Trophoblast cell (in vitro differentiated cells and primary cell): ENCODE measurements around the gene MIS18A.

Source experiments
- DNase-seq, 2 donors: peaks; one replicate each; pipeline ENCODE4 v3.0.0-alpha.2; 2016
- H2AFZ ChIP-seq: 2 replicates; pipeline ENCODE4 v1.6.1; 2013; ENCODE audit warnings: low read length, moderate library complexity, mild to moderate bottlenecking; ENCODE audit not compliant: insufficient read depth, poor library complexity
- H2AK5ac ChIP-seq: 2 replicates; pipeline ENCODE4 v1.6.1; 2013; ENCODE audit warnings: mild to moderate bottlenecking, low read length
- H2BK120ac ChIP-seq: 2 replicates; pipeline ENCODE4 v1.6.1; 2013; ENCODE audit warnings: low read length, mild to moderate bottlenecking, moderate library complexity; ENCODE audit not compliant: insufficient read depth, poor library complexity
- H2BK12ac ChIP-seq: 2 replicates; pipeline ENCODE4 v1.6.1; 2013; ENCODE audit warnings: mild to moderate bottlenecking, low read length, moderate library complexity
- H2BK5ac ChIP-seq: 2 replicates; pipeline ENCODE4 v1.6.1; 2013; ENCODE audit warnings: low read length, low read depth, moderate library complexity, mild to moderate bottlenecking; ENCODE audit not compliant: poor library complexity
- H3K14ac ChIP-seq: 2 replicates; pipeline ENCODE4 v1.6.1; 2013; ENCODE audit warnings: mild to moderate bottlenecking, low read length
- H3K18ac ChIP-seq: 2 replicates; pipeline ENCODE4 v1.6.1; 2013; ENCODE audit warnings: mild to moderate bottlenecking, low read length
- H3K23ac ChIP-seq: 2 replicates; pipeline ENCODE4 v1.6.1; 2013; ENCODE audit warnings: low read length
- H3K27ac ChIP-seq: 2 replicates; pipeline ENCODE4 v1.5.1; 2013; ENCODE audit warnings: low read depth, mild to moderate bottlenecking, inconsistent platforms, low read length, moderate library complexity
- H3K27me3 ChIP-seq: 2 replicates; pipeline ENCODE4 v1.6.1; 2013; ENCODE audit warnings: inconsistent platforms, mild to moderate bottlenecking, low read length, moderate library complexity; ENCODE audit not compliant: insufficient read depth
- H3K36me3 ChIP-seq, 2 experiments: 1 replicate in 1 of 2; 2 replicates in 1 of 2; pipeline ENCODE4 v1.6.1; 2013; ENCODE audit warnings: low read length in 2 of 2, mild to moderate bottlenecking in 2 of 2, moderate library complexity in 1 of 2; ENCODE audit not compliant: insufficient read depth in 2 of 2, control insufficient read depth in 1 of 2
- H3K4ac ChIP-seq: 2 replicates; pipeline ENCODE4 v1.6.1; 2013; ENCODE audit warnings: low read depth, mild to moderate bottlenecking, low read length, moderate library complexity
- H3K4me1 ChIP-seq, 2 experiments: 1 replicate in 1 of 2; 2 replicates in 1 of 2; pipeline ENCODE4 v1.6.1; 2013; ENCODE audit warnings: low read length in 2 of 2, mild to moderate bottlenecking in 2 of 2, moderate library complexity in 1 of 2; ENCODE audit not compliant: insufficient read depth in 2 of 2, control insufficient read depth in 1 of 2
- H3K4me2 ChIP-seq: 2 replicates; pipeline ENCODE4 v1.6.1; 2013; ENCODE audit warnings: inconsistent platforms, mild to moderate bottlenecking, low read length, moderate library complexity
- H3K4me3 ChIP-seq: 2 replicates; pipeline ENCODE4 v1.5.1; 2013; ENCODE audit warnings: mild to moderate bottlenecking, low read depth, low read length, inconsistent platforms
- H3K79me1 ChIP-seq: one replicate; pipeline ENCODE4 v1.6.1; 2013; ENCODE audit warnings: low read length
- H3K79me2 ChIP-seq: 2 replicates; pipeline ENCODE4 v1.6.1; 2013; ENCODE audit warnings: low read length, mild to moderate bottlenecking; ENCODE audit not compliant: control insufficient read depth, insufficient read depth, poor library complexity
- H3K9ac ChIP-seq: 2 replicates; pipeline ENCODE4 v1.6.1; 2013; ENCODE audit warnings: mild to moderate bottlenecking, low read length
- H3K9me3 ChIP-seq: 2 replicates; pipeline ENCODE4 v1.6.1; 2013; ENCODE audit warnings: low read depth, mild to moderate bottlenecking, control low read depth, inconsistent platforms, low read length; ENCODE audit not compliant: insufficient read depth
- H4K12ac ChIP-seq: 2 replicates; pipeline ENCODE4 v1.6.1; 2013; ENCODE audit warnings: low read depth, mild to moderate bottlenecking, low read length, moderate library complexity
- H4K8ac ChIP-seq: 2 replicates; pipeline ENCODE4 v1.6.1; 2013; ENCODE audit warnings: low read depth, mild to moderate bottlenecking, low read length, moderate library complexity
- H4K91ac ChIP-seq: one replicate; pipeline ENCODE4 v1.6.1; 2013; ENCODE audit warnings: low read depth, mild to moderate bottlenecking, low read length, moderate library complexity
- WGBS: extraction: QIAGEN DNeasy Blood & Tissue Kit; methylation state at CpG from one replicate; pipeline ENCODE4 v1.1.7; 2013; ENCODE audit warnings: missing lambda C conversion rate; ENCODE audit not compliant: insufficient read length, insufficient coverage; ENCODE audit errors: extremely low coverage; 5-methylcytosine and 5-hydroxymethylcytosine counted together

MIS18A gene

DNA sequence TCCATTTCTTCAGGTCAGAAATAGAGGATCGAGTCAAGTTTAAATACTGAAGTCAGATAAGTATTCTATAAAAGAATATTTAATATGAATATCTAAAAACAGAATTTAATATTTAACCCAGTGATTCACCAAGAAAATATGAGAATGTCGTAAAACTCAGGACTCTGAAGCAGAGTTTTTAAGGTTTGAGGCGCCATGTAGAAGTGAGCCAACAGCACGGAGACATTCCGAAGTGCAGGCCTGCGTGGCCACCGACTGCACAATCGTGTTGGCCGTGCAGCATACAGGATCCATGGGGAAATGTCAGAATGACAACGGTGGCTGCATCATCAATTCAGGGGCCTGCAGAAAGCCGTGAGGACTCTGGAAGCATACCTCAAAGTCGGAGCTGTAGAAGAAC, 43.3 kb upstream of the MIS18A start:
- no peak overlapping the region for H2BK12ac ChIP-seq
- H3K27ac ChIP-seq: no peak overlapping the region
- no peak overlapping the region for H2AFZ ChIP-seq
- H3K4me2 ChIP-seq: no peak overlapping the region
- no peak overlapping the region for H2BK5ac ChIP-seq
- no peaks in the 10 kb centered on the region for H3K79me1 ChIP-seq
- peaks cover 59 to 74% of the 10 kb centered on the region in 2 experiments for H3K36me3 ChIP-seq
- no peaks in the 10 kb centered on the region for H3K27me3 ChIP-seq
- H4K91ac ChIP-seq: no peak overlapping the region
- H4K8ac ChIP-seq: no peak overlapping the region
- H3K9me3 ChIP-seq: no peaks in the 10 kb centered on the region
- WGBS: no CpG with 5 or more reads among the region's 12 CpGs
- no peak overlapping the region for H4K12ac ChIP-seq
- no peak overlapping the region for H3K4me3 ChIP-seq
- no peak overlapping the region for H3K14ac ChIP-seq
- H3K79me2 ChIP-seq: no peaks in the 10 kb centered on the region
- H2AK5ac ChIP-seq: no peak overlapping the region
- H3K9ac ChIP-seq: no peak overlapping the region
- no peak overlapping the region for H2BK120ac ChIP-seq
- DNase-seq: no peak
- H3K4me1 ChIP-seq: no peaks in the 10 kb centered on the region
- no peak overlapping the region for H3K18ac ChIP-seq
- H3K4ac ChIP-seq: no peak overlapping the region
- H3K23ac ChIP-seq: no peak overlapping the region

GRCh38 chr21:32321480-32321879, 42.6 kb upstream of the MIS18A start:
- no CpG with 5 or more reads among the region's 13 CpGs for WGBS
- Histone ChIP-seq H4K12ac (no peak overlapping the region), H2AK5ac (no peak overlapping the region), H3K27me3 (no peaks in the 10 kb centered on the region), H3K23ac (no peak overlapping the region), H3K4me1 (no peaks in the 10 kb centered on the region), H3K27ac (no peak overlapping the region), H3K9ac (no peak overlapping the region), H3K36me3 (peaks cover 65 to 80% of the 10 kb centered on the region in 2 experiments), H3K14ac (no peak overlapping the region), H2BK5ac (no peak overlapping the region), H3K18ac (no peak overlapping the region), H2AFZ (no peak overlapping the region), H4K91ac (no peak overlapping the region), H3K4ac (no peak overlapping the region), H3K4me2 (no peak overlapping the region), H3K4me3 (no peak overlapping the region), H3K79me1 (no peaks in the 10 kb centered on the region), H3K79me2 (no peaks in the 10 kb centered on the region), H3K9me3 (no peaks in the 10 kb centered on the region), H4K8ac (no peak overlapping the region), H2BK120ac (no peak overlapping the region), H2BK12ac (no peak overlapping the region)
- DNase-seq: no peak

DNA sequence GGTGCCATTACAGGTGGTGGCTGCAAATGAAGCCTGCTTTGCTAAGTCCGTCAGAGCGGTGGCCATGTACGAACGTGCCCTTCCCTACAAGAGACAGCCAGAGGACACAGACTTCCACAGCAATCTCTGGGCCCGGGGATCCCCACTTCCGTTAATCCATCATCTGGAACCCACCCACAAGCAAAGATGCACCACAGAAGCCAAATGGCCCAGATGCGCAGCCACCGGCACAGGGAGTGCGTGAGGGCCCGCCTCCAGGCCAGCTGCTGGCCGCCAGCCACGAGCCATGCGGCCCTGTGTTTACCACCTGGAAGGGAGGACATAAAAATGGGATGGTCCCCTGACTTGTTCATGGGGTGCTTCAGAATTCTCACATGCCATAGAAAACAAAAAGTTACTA, 41.9 kb upstream of the MIS18A start:
- Histone ChIP-seq H3K27me3 (no peaks in the 10 kb centered on the region), H4K12ac (no peak overlapping the region), H3K79me2 (no peaks in the 10 kb centered on the region), H3K79me1 (no peaks in the 10 kb centered on the region), H3K9me3 (no peaks in the 10 kb centered on the region), H3K23ac (no peak overlapping the region), H2AK5ac (no peak overlapping the region), H4K8ac (no peak overlapping the region), H3K4me3 (no peak overlapping the region), H2BK120ac (no peak overlapping the region), H2AFZ (no peak overlapping the region), H4K91ac (no peak overlapping the region), H3K27ac (no peak overlapping the region), H3K4me1 (no peaks in the 10 kb centered on the region), H3K36me3 (peaks cover 71 to 86% of the 10 kb centered on the region in 2 experiments), H3K9ac (no peak overlapping the region), H2BK5ac (no peak overlapping the region), H2BK12ac (no peak overlapping the region), H3K14ac (no peak overlapping the region), H3K4me2 (no peak overlapping the region), H3K18ac (no peak overlapping the region), H3K4ac (no peak overlapping the region)
- no CpG with 5 or more reads among the region's 13 CpGs for WGBS
- no peak for DNase-seq

- H3K79me1 ChIP-seq: no peaks in the 10 kb centered on the region
- no peak overlapping the region for H3K4me2 ChIP-seq
- no peak for DNase-seq
- no peak overlapping the region for H2BK12ac ChIP-seq
- H3K23ac ChIP-seq: no peak overlapping the region
- H2BK5ac ChIP-seq: no peak overlapping the region
- H3K4me1 ChIP-seq: no peaks in the 10 kb centered on the region
- H3K4me3 ChIP-seq: no peak overlapping the region
- H3K9ac ChIP-seq: no peak overlapping the region
- H3K18ac ChIP-seq: no peak overlapping the region
- H3K9me3 ChIP-seq: no peaks in the 10 kb centered on the region
- no peak overlapping the region for H3K4ac ChIP-seq
- WGBS: no CpG with 5 or more reads among the region's 6 CpGs
- no peak overlapping the region for H2AK5ac ChIP-seq
- no peak overlapping the region for H3K27ac ChIP-seq
- no peak overlapping the region for H4K8ac ChIP-seq
- no peak overlapping the region for H2BK120ac ChIP-seq
- no peaks in the 10 kb centered on the region for H3K27me3 ChIP-seq
- no peak overlapping the region for H4K91ac ChIP-seq
- H3K36me3 ChIP-seq: peaks cover 68 to 83% of the 10 kb centered on the region in 2 experiments
- no peak overlapping the region for H3K14ac ChIP-seq
- no peak overlapping the region for H4K12ac ChIP-seq
- H3K79me2 ChIP-seq: no peaks in the 10 kb centered on the region
- H2AFZ ChIP-seq: no peak overlapping the region
Observed at GRCh38 chr21:32320059-32320458, 41.2 kb upstream of the MIS18A start.
